ENCODE measurements around the gene CDK1.
"Not testable (repeated sequence)": the region's sequence is repeated elsewhere in the genome, so short reads cannot be mapped to it uniquely, and the experiment has no call there.

Gene CDK1

GRCh38 chr10:60816628-60817397 is 38.5 kb downstream of the CDK1 start:
- DNase-seq (ENCODE audit: low spot score) = peak; percentile 76

GRCh38 chr10:60817398-60817805 is 39.1 kb downstream of the CDK1 start:
- no peak for DNase-seq (ENCODE audit: low spot score)

- DNase-seq (ENCODE audit: low spot score) = no peak
Measured at GRCh38 chr10:60818134-60818770, 40.0 kb downstream of the CDK1 start.

- DNase-seq (ENCODE audit: low spot score) = no peak
Measured at GRCh38 chr10:60819271-60819670, 41.0 kb downstream of the CDK1 start.

- DNase-seq (ENCODE audit: low spot score) = no peak
Measured at GRCh38 chr10:60820093-60820754, 41.9 kb downstream of the CDK1 start.

- DNase-seq (ENCODE audit: low spot score) = no peak
Measured at GRCh38 chr10:60821656-60822055, 43.4 kb downstream of the CDK1 start.

GRCh38 chr10:60822809-60823208 is 44.5 kb downstream of the CDK1 start:
- DNase-seq (ENCODE audit: low spot score) = no peak

GRCh38 chr10:60823324-60823723 is 45.0 kb downstream of the CDK1 start:
- no peak for DNase-seq (ENCODE audit: low spot score)

- no peak for DNase-seq (ENCODE audit: low spot score)
Measured at GRCh38 chr10:60825520-60825919, 47.2 kb downstream of the CDK1 start.

GRCh38 chr10:60827791-60828488 is 49.7 kb downstream of the CDK1 start:
- DNase-seq (ENCODE audit: low spot score) = peak; percentile 67

GRCh38 chr10:60828489-60828852 is 50.2 kb downstream of the CDK1 start:
- DNase-seq (ENCODE audit: low spot score) = no peak

GRCh38 chr10:60832136-60832535 is 53.9 kb downstream of the CDK1 start:
- DNase-seq (ENCODE audit: low spot score) = not testable (repeated sequence)

- DNase-seq (ENCODE audit: low spot score) = no peak
Measured at GRCh38 chr10:60834401-60834800, 56.1 kb downstream of the CDK1 start.

- DNase-seq (ENCODE audit: low spot score) = no peak
Measured at GRCh38 chr10:60835049-60835448, 56.8 kb downstream of the CDK1 start.

- DNase-seq (ENCODE audit: low spot score) = not testable (repeated sequence)
Measured at GRCh38 chr10:60841227-60841626, 62.9 kb downstream of the CDK1 start.

- no peak for DNase-seq (ENCODE audit: low spot score)
Measured at GRCh38 chr10:60842694-60843093, 64.4 kb downstream of the CDK1 start.
